HL-60 (cell line): ENCODE measurements around the gene SLC27A6.

Source experiments
- CTCF ChIP-seq: IDR thresholded peaks from one replicate; pipeline ENCODE4 v1.5.1; 2011; ENCODE audit warnings: low read length, control low read depth, inconsistent platforms; ENCODE audit not compliant: insufficient read depth
- POLR2AphosphoS5 ChIP-seq: IDR thresholded peaks from 2 replicates; pipeline ENCODE4 v1.6.1; 2012; ENCODE audit warnings: low read depth
- REST ChIP-seq: IDR thresholded peaks from 2 replicates; pipeline ENCODE4 v1.6.1; 2012; ENCODE audit warnings: low read depth; ENCODE audit not compliant: insufficient replicate concordance

- TF ChIP-seq POLR2AphosphoS5 (no peak), CTCF (no peak), REST (no peak)
Measured at GRCh38 chr5:128925973-128926372, 39.3 kb upstream of the SLC27A6 start.
